Loucy (cell line): ENCODE results near the gene IFNGR1.

Experiments
- H2AFZ ChIP-seq: fragments of 200-600 bp; sonication (generic); 2 replicates; pipeline ENCODE4 v1.6.0; 2016; ENCODE audit warnings: antibody characterized with exemption, mild to moderate bottlenecking, low read length, moderate library complexity
- H3F3A ChIP-seq: fragments of 200-600 bp; 2 replicates; pipeline ENCODE4 v1.6.0; 2016; ENCODE audit warnings: antibody characterized with exemption, low read depth, mild to moderate bottlenecking
- H3K27me3 ChIP-seq: fragments of 200-600 bp; sonication (generic); 2 replicates; pipeline ENCODE4 v1.6.1; 2014; ENCODE audit warnings: low read length, mild to moderate bottlenecking; ENCODE audit not compliant: insufficient read depth, poor library complexity, severe bottlenecking
- H3K36me3 ChIP-seq: fragments of 200-600 bp; sonication (generic); 2 replicates; pipeline ENCODE4 v1.6.1; 2016; ENCODE audit warnings: low read length; ENCODE audit not compliant: insufficient read depth
- H3K4me1 ChIP-seq: fragments of 200-600 bp; sonication (generic); 2 replicates; pipeline ENCODE4 v1.5.1; 2014; ENCODE audit warnings: low read length, mild to moderate bottlenecking; ENCODE audit not compliant: insufficient read depth, poor library complexity, severe bottlenecking
- H3K4me2 ChIP-seq: fragments of 200-600 bp; sonication (generic); 2 replicates; pipeline ENCODE4 v1.6.0; 2014; ENCODE audit warnings: antibody characterized with exemption, low read length, low read depth, mild to moderate bottlenecking; ENCODE audit not compliant: poor library complexity, severe bottlenecking
- H3K4me3 ChIP-seq: fragments of 200-600 bp; sonication (generic); 2 replicates; pipeline ENCODE4 v1.5.1; 2014; ENCODE audit warnings: low read length, mild to moderate bottlenecking, mixed read lengths; ENCODE audit not compliant: poor library complexity, severe bottlenecking
- H3K79me2 ChIP-seq: fragments of 200-600 bp; sonication (generic); 2 replicates; pipeline ENCODE4 v1.6.1; 2014; ENCODE audit warnings: low read length; ENCODE audit not compliant: insufficient read depth
- H3K9ac ChIP-seq: fragments of 200-600 bp; sonication (generic); 2 replicates; pipeline ENCODE4 v1.6.0; 2014; ENCODE audit warnings: mild to moderate bottlenecking, low read depth, low read length, moderate library complexity; ENCODE audit not compliant: poor library complexity, severe bottlenecking
- H3K9me2 ChIP-seq: fragments of 200-600 bp; sonication (generic); replicated peaks from 2 replicates; pipeline ENCODE4 v1.6.1; 2016; ENCODE audit warnings: low read depth, low read length, mixed read lengths
- H3K9me3 ChIP-seq: fragments of 200-600 bp; sonication (generic); 2 replicates; pipeline ENCODE4 v1.6.1; 2014; ENCODE audit warnings: mild to moderate bottlenecking, antibody characterized with exemption, low read length, low read depth; ENCODE audit not compliant: insufficient read depth
- H4K20me1 ChIP-seq: fragments of 200-600 bp; sonication (generic); 2 replicates; pipeline ENCODE4 v1.6.0; 2014; ENCODE audit warnings: antibody characterized with exemption, low read length, mild to moderate bottlenecking; ENCODE audit not compliant: insufficient read depth, poor library complexity, severe bottlenecking
- EZH2phosphoT487 ChIP-seq: fragments of 200-600 bp; IDR thresholded peaks from 2 replicates; pipeline ENCODE4 v1.6.1; 2018; ENCODE audit warnings: antibody characterized with exemption, mild to moderate bottlenecking, moderate library complexity, borderline replicate concordance
- TF ChIP-seq, protein P1 (sequence below): fragments of 200-600 bp; sonication (generic); conservative IDR thresholded peaks from 2 replicates; pipeline ENCODE4 v1.5.1; 2014; ENCODE audit warnings: mild to moderate bottlenecking, antibody characterized with exemption, low read length

Gene IFNGR1

DNA sequence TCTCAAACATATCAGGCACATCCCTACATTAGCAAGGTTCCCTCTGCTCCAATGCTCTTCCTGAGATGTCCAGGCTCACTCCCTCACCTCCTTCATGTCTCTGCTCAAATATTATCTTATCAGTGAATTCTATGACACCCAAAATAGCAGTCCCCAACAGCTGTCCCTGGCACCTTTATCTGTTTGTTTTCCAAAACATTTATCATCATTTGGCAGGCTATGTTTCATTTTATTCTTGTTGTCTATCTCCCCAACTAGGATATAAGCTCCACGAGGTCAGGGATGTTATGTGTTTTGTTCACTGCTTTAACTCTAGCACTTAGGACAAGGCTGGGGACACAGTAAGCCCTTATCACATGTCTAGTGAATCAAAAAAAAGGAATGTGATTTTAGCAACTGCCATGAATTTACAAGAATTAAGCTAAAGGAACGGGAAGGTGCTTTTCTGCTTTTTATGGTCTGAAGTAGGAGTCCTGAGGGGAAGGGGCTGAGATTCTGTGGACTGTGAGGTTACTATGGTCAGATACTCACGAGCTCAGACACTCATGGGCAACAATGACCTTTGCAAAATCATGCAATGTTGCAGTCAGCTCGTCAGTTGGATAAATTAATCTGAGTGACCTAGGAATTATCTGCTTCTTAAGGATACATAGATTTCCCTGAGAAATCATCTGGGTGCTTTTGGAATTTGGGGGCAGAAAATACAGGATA lies 43.9 kb downstream of the IFNGR1 start:
- Histone ChIP-seq H2AFZ (no peak overlapping the region), H3K36me3 (no peaks in the 10 kb centered on the region), H3K9me2 (no peaks in the 10 kb centered on the region), H3K4me1 (no peaks in the 10 kb centered on the region), H3F3A (no peaks in the 10 kb centered on the region), H3K4me3 (no peak overlapping the region), H3K27me3 (peaks cover 16% of the 10 kb centered on the region), H3K9ac (no peak overlapping the region), H3K4me2 (no peak overlapping the region), H4K20me1 (no peaks in the 10 kb centered on the region), H3K79me2 (no peaks in the 10 kb centered on the region), H3K9me3 (no peaks in the 10 kb centered on the region)
- TF ChIP-seq, protein P1, sequence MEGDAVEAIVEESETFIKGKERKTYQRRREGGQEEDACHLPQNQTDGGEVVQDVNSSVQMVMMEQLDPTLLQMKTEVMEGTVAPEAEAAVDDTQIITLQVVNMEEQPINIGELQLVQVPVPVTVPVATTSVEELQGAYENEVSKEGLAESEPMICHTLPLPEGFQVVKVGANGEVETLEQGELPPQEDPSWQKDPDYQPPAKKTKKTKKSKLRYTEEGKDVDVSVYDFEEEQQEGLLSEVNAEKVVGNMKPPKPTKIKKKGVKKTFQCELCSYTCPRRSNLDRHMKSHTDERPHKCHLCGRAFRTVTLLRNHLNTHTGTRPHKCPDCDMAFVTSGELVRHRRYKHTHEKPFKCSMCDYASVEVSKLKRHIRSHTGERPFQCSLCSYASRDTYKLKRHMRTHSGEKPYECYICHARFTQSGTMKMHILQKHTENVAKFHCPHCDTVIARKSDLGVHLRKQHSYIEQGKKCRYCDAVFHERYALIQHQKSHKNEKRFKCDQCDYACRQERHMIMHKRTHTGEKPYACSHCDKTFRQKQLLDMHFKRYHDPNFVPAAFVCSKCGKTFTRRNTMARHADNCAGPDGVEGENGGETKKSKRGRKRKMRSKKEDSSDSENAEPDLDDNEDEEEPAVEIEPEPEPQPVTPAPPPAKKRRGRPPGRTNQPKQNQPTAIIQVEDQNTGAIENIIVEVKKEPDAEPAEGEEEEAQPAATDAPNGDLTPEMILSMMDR = no peak
- TF ChIP-seq EZH2phosphoT487 = no peak

DNA sequence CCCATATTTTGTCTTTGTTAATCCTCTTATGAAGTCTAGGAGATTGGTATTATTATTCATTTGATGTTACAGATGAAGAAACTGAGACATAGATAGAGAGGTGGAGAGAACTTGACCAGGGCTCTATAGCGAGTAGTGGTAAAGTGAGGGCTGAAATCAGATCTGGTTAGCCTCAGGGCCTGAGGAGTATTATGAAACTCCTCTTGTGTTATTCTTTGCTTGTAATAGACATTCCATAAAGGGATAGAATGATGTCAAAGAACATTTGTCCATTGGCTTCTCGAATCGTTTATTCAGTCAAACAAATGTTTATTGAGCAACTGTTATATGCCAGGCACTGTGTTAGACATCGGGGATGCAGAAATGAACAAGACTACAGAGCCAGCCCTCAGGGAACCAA lies 45.7 kb downstream of the IFNGR1 start, which contains the start of gene IL22RA2:
Gene IL22RA2 (minus strand): TSS at position 144 of the 400 bp plus-strand sequence. CDS start 11,895 bp downstream, outside the sequence.
- Histone ChIP-seq H3K36me3 (no peaks in the 10 kb centered on the region), H3K4me2 (no peak within 1 kb of the TSS), H3K9ac (no peak within 1 kb of the TSS), H3K9me3 (no peaks in the 10 kb centered on the region), H3K4me3 (no peak within 1 kb of the TSS), H3F3A (no peaks in the 10 kb centered on the region), H3K27me3 (peaks cover 16% of the 10 kb centered on the region), H3K79me2 (no peaks in the 10 kb centered on the region), H2AFZ (no peak within 1 kb of the TSS), H4K20me1 (no peaks in the 10 kb centered on the region), H3K4me1 (no peaks in the 10 kb centered on the region), H3K9me2 (no peaks in the 10 kb centered on the region)
- no peak for TF ChIP-seq EZH2phosphoT487
- TF ChIP-seq, protein P1 = no peak

DNA sequence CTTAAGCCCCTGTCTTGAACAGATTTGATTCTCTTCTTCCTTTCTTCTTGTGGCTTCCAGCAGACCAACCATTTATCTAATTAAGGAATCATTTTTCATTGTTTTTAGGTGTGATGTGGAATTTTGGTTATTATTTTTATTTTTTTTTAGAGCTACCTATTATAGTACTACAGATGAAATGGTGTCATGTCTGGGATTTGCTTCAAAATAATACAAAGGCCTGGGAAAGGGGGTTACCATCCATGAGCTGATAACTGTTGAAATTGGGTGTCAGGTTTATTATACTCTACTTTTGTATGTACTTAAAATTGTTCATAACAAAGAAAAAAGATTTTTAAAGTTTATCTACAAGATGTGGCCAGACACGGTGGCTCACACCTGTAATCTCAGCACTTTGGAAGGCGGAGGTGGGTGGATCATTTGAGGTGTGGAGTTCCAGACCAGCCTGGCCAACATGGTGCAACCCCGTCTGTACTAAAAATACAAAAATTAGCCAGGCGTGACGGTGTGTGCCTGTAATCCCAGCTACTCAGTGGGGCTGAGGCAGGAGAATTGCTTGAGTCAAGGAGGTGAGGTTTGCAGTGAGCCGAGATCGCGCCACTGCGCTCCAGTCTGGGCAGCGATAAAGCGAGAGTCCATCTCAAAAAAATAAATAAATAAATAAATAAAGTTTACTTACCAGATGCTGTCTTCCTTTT lies 46.3 kb downstream of the IFNGR1 start:
- Histone ChIP-seq H3K36me3 (no peaks in the 10 kb centered on the region), H4K20me1 (no peaks in the 10 kb centered on the region), H3K4me3 (no peak overlapping the region), H3F3A (no peaks in the 10 kb centered on the region), H3K9ac (no peak overlapping the region), H3K79me2 (no peaks in the 10 kb centered on the region), H2AFZ (no peak overlapping the region), H3K27me3 (peaks cover 16% of the 10 kb centered on the region), H3K4me1 (no peaks in the 10 kb centered on the region), H3K9me3 (no peaks in the 10 kb centered on the region), H3K9me2 (no peaks in the 10 kb centered on the region), H3K4me2 (no peak overlapping the region)
- TF ChIP-seq, protein P1 = no peak
- no peak for TF ChIP-seq EZH2phosphoT487
